Fibroblast of mammary gland (primary cell): Measurements from ENCODE around the gene MAB21L2.

Experiments
- DNase-seq: peaks from one replicate; pipeline ENCODE4 v3.0.0-alpha.2; 2010; ENCODE audit warnings: low read depth
- H3K4me3 ChIP-seq: 2 replicates; pipeline ENCODE4 v1.5.1; 2011; ENCODE audit warnings: low read depth, mild to moderate bottlenecking, low read length, moderate library complexity; ENCODE audit not compliant: control insufficient read depth
- CTCF ChIP-seq: conservative IDR thresholded peaks from 2 replicates; pipeline ENCODE4 v1.5.1; 2011; ENCODE audit warnings: low read depth, low read length, inconsistent platforms; ENCODE audit not compliant: control insufficient read depth, insufficient read depth

The MAB21L2 gene

GRCh38 chr4:150567070-150567469 lies 14.9 kb upstream of the MAB21L2 start:
- DNase-seq = no peak
- no peak for TF ChIP-seq CTCF
- no peak overlapping the region for H3K4me3 ChIP-seq

GRCh38 chr4:150569384-150569987 lies 12.5 kb upstream of the MAB21L2 start:
- no peak for TF ChIP-seq CTCF
- DNase-seq = peak; percentile 83
- H3K4me3 ChIP-seq = no peak overlapping the region

DNA sequence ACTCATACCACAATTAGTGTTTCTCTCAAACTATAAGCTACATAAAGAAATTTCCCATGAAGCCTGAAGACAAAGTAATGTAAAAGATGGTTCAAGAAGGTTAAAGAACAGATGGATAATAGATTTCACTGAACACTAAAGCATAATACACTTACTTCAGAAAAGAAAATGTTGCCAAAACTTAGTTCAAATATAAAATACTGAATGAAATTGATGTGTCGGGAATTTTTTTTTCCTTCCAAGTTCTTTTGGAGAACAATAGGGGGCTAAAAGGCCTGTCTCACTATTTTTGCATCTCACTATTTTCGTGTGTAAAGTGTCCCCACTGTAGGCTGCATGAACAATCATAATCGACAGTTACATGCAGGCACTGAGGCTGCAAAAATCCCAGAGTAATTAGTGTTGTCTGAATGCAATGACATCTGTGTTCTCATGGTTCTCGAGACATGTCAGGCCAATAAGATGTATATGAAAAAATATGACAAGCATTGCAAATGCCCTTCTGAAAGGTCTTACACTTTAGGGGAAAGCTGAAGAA lies 11.9 kb upstream of the MAB21L2 start:
- no peak for TF ChIP-seq CTCF
- no peak for DNase-seq
- H3K4me3 ChIP-seq = no peak overlapping the region

- DNase-seq = no peak
- no peak for TF ChIP-seq CTCF
- H3K4me3 ChIP-seq = no peak overlapping the region
Measured at GRCh38 chr4:150570862-150571261, 11.1 kb upstream of the MAB21L2 start.

DNA sequence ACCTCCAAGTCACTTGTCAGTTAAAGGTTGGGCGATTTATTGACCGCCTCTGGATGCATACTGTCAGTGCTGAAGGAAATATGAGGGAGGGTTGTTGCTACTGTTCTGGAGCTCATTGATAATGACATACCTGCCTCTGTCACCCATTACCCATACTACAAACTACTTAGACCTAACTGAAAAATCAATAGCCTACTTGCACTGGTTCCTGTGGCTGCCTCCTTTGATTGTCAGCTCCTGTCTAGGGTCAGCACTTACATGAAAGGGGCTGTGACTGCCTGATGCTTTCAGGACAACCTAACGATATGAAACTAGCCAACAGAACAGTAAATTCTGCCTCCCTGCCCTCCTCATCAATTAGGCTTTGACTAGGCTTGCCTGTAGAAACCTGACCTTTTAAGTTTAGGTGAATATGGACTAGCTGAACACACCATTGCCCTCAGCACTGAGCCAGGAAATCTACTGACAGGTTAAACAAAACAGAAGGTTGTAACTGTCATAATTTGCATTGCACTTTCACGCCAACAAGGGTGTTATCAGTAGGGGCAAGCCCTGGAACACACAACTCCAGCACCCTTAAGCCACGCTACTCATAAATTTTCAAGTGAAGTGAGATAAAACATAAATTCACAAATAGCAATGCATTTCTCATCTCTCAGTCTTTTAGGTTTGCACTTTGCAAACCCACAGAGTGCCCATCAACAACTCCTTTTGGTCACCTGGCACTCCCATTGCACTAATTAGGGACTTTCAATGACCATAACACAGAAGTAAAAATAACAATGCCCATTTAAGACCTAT lies 9.0 kb upstream of the MAB21L2 start:
- no peak overlapping the region for H3K4me3 ChIP-seq
- TF ChIP-seq CTCF = no peak
- DNase-seq = no peak

- TF ChIP-seq CTCF = no peak
- no peak overlapping the region for H3K4me3 ChIP-seq
- peak; percentile 47 for DNase-seq
Measured at GRCh38 chr4:150573534-150573933, 8.4 kb upstream of the MAB21L2 start.

GRCh38 chr4:150574678-150575077 lies 7.3 kb upstream of the MAB21L2 start:
- TF ChIP-seq CTCF = no peak
- no peak overlapping the region for H3K4me3 ChIP-seq
- no peak for DNase-seq
